ENCODE data around the gene CBFB. TPM values are rescaled to one million over a fixed set of nuclear protein-coding genes. Genes with fewer than 3 reads are reported as not detected.
"Not testable (repeated sequence)": the region's sequence is repeated elsewhere in the genome, so short reads cannot be mapped to it uniquely, and the experiment has no call there.

The CBFB gene
- total RNA-seq, 2 donors from 2014 or later: 41.5 TPM

DNA sequence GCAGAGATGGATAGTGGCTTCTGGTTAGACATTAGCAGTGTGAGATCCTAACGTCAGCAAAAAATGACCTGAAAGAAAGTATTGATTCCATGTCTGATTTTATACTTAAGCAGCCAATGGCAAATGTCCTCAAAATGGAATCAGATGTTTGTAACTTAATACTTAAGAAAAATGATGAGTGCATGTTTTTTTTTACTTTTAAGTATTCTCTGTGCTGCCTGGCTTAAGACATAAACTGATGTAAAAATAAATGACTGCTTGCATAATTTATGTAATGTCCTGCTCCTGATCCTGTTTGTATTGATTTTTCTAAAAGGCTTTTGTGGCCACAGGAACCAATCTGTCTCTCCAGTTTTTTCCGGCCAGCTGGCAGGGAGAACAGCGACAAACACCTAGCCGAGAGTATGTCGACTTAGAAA lies 7.4 kb downstream of the CBFB start:
- intact Hi-C loops (cut with DNase I): no loop called here
- no peak for DNase-seq
- H3K9ac ChIP-seq (ENCODE audit: low read depth in 2 of 2, low read length in 2 of 2): no peak overlapping the region
- TF ChIP-seq, protein P1, sequence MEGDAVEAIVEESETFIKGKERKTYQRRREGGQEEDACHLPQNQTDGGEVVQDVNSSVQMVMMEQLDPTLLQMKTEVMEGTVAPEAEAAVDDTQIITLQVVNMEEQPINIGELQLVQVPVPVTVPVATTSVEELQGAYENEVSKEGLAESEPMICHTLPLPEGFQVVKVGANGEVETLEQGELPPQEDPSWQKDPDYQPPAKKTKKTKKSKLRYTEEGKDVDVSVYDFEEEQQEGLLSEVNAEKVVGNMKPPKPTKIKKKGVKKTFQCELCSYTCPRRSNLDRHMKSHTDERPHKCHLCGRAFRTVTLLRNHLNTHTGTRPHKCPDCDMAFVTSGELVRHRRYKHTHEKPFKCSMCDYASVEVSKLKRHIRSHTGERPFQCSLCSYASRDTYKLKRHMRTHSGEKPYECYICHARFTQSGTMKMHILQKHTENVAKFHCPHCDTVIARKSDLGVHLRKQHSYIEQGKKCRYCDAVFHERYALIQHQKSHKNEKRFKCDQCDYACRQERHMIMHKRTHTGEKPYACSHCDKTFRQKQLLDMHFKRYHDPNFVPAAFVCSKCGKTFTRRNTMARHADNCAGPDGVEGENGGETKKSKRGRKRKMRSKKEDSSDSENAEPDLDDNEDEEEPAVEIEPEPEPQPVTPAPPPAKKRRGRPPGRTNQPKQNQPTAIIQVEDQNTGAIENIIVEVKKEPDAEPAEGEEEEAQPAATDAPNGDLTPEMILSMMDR (IDR thresholded peaks at IDR 0.05): no peak
- no peaks in the 10 kb centered on the region for H3K36me3 ChIP-seq
- no peaks in the 10 kb centered on the region for H3K27me3 ChIP-seq
- H3K4me3 ChIP-seq: no peak overlapping the region
- no peaks in the 10 kb centered on the region for H3K9me3 ChIP-seq
- H3K27ac ChIP-seq: no peak overlapping the region
- H3K4me1 ChIP-seq: no peaks in the 10 kb centered on the region

DNA sequence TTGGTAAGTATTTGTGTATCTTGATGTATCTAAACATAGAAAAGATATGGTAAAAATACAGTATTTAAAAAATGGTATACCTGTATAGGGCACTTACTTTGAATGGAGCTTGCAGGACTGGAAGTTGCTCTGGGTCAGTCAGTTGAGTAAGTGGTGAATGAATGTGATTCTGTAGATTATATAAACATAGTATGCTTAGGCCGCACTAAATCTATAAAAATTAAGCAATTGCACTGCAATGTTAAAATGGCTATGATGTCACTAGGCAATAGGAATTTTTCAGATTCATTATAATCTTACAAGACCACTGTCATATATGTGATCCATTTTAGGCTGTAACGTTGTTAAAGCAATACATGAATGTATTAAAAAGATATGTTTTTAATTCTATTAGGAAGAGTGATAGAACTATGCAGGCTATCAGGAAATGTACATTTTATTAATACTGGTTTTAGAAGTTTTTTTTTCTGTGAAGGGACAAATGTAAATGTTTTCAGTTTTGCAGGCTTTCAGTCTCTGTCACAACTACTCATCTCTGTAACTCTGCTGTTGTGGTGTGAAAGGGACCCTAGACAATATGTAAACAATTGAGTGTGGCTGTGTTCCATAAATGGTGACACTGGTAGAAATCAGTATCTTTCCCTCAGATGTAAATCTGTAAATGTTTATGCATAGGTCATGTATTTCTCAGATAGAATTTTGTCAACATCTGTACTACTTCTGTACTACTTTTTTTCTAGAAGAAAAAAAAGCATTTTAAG lies 10.5 kb downstream of the CBFB start:
- TF ChIP-seq, protein P1 (IDR thresholded peaks at IDR 0.05): no peak
- Histone ChIP-seq H3K27me3 (no peaks in the 10 kb centered on the region), H3K9me3 (no peaks in the 10 kb centered on the region), H3K4me1 (no peaks in the 10 kb centered on the region), H3K9ac (ENCODE audit: low read depth in 2 of 2, low read length in 2 of 2) (no peak overlapping the region), H3K36me3 (no peaks in the 10 kb centered on the region), H3K27ac (no peak overlapping the region), H3K4me3 (no peak overlapping the region)
- intact Hi-C loops (cut with DNase I): no loop called here
- no peak for DNase-seq

DNA sequence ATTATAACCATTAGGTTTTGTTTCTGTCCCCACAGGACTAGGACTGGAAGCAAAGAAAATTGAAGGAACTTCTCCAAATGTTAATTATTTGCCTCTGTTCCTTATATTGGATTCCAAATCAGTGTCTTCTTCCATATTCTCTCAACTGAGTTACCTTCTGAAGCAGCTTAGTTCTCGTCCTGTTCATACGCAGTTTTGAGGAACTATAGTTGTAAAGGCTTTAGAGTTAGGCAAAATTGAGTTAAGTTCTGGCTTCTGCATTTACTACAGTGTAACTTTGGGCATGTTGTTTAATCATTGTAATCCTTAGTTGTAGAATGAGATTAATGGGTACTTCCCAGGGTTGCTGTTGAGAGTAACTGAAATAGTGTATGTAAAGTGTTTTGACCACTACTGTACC lies 11.2 kb downstream of the CBFB start:
- no peak for DNase-seq
- intact Hi-C loops (cut with DNase I): no loop called here
- Histone ChIP-seq H3K36me3 (no peaks in the 10 kb centered on the region), H3K27ac (no peak overlapping the region), H3K9me3 (no peaks in the 10 kb centered on the region), H3K4me1 (no peaks in the 10 kb centered on the region), H3K4me3 (no peak overlapping the region), H3K27me3 (no peaks in the 10 kb centered on the region), H3K9ac (ENCODE audit: low read depth in 2 of 2, low read length in 2 of 2) (no peak overlapping the region)
- TF ChIP-seq, protein P1 (IDR thresholded peaks at IDR 0.05): no peak

DNA sequence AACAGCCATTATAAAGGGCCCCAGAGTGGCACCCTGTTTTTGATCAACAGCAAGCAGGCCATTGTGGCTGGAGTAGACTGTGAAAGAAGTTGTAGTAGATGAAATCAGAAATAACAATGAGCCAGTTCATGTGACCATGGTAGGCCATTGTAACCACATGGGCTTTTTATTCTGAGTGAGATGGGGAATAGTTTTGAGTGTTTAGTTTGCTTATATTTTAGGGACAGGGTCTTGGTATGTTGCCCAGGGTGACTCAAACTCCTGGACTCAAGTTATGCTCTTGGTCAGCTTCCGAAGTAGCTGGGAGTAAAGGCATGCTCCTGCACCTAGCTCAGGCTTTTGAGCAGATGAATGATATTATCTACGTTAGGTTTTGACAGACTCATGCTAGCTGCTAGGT lies 12.0 kb downstream of the CBFB start:
- intact Hi-C loops (cut with DNase I): no loop called here
- TF ChIP-seq, protein P1 (IDR thresholded peaks at IDR 0.05): no peak
- no peak overlapping the region for H3K27ac ChIP-seq
- H3K4me3 ChIP-seq: no peak overlapping the region
- H3K4me1 ChIP-seq: no peaks in the 10 kb centered on the region
- H3K27me3 ChIP-seq: no peaks in the 10 kb centered on the region
- DNase-seq: no peak
- H3K9me3 ChIP-seq: no peaks in the 10 kb centered on the region
- no peaks in the 10 kb centered on the region for H3K36me3 ChIP-seq
- no peak overlapping the region for H3K9ac ChIP-seq (ENCODE audit: low read depth in 2 of 2, low read length in 2 of 2)

DNA sequence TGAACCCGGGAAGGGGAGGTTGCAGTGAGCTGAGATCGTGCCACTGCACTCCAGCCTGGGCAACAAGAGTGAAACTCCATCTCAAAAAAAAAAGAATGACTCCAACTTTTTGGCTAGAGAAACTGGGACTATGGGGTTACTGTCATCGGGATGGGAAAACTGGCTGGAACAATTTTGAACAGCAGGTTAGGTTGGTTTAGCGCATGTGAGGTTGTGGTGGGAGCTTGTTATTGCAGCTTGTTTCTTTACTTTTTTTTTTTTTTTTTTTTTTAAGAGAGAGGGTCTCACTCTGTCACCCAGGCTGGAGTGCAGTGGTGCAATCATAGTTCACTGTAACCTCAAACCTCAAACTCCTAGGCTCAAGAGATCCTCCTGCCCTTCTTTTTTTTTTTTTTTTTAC lies 12.6 kb downstream of the CBFB start:
- H3K4me3 ChIP-seq; H3K9me3 ChIP-seq; H3K27me3 ChIP-seq; H3K4me1 ChIP-seq; intact Hi-C loops (cut with DNase I); H3K36me3 ChIP-seq; H3K9ac ChIP-seq (ENCODE audit: low read depth in 2 of 2, low read length in 2 of 2); H3K27ac ChIP-seq; DNase-seq: not testable (repeated sequence)

DNA sequence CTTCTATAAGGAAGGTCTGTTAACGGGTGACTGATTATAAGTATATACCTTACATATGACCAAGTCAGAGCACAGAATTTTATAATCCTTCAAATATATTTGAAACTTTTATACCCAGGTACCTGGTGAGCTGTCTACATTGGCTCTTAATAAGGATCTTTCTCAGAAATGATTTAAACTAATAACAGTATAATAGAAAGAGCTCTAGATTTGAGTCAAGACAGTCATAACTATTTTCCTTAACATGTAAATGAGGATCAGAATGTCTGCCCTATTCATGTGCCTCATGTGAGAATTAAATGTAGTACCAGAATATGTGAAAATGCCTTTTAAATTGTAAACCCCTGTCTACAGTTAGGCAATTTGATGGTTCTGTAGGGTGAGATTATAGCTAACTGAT lies 14.5 kb downstream of the CBFB start:
- TF ChIP-seq, protein P1 (IDR thresholded peaks at IDR 0.05): no peak
- intact Hi-C loops (cut with DNase I): no loop called here
- H3K27ac ChIP-seq: no peak overlapping the region
- H3K9me3 ChIP-seq: no peaks in the 10 kb centered on the region
- no peaks in the 10 kb centered on the region for H3K4me1 ChIP-seq
- no peak overlapping the region for H3K4me3 ChIP-seq
- no peak overlapping the region for H3K9ac ChIP-seq (ENCODE audit: low read depth in 2 of 2, low read length in 2 of 2)
- H3K36me3 ChIP-seq: no peaks in the 10 kb centered on the region
- no peak for DNase-seq
- no peaks in the 10 kb centered on the region for H3K27me3 ChIP-seq

Data from colonic mucosa (tissue), 4 donors.